Cardiac septum (tissue), 1 donor: ENCODE measurements around the gene FANCB. TPM values are rescaled to one million over a fixed set of nuclear protein-coding genes. Genes with fewer than 3 reads are reported as not detected.

Source experiments
- DNase-seq: peaks from one replicate; pipeline ENCODE4 v3.0.0-alpha.2; 2020; ENCODE audit warnings: low spot score
- intact Hi-C: fragments of 100-400 bp; cut with DNase I; formaldehyde crosslinking; loops from one replicate; pipeline ENCODE4 v1.14.0; 2022
- long read RNA-seq: library from polyadenylated mRNA; unstranded; transcript quantifications from one replicate; pipeline ENCODE4 v2.0.0, GENCODE V29; 2021
- total RNA-seq: library from RNA; stranded (reverse); fragmentation: NEBNext Ultra II Directional; extraction: Animal tissue kit (Norgen Biotek cat#: 25700); gene quantifications from one replicate; pipeline ENCODE4 v1.2.1, GENCODE V29; 2021
- donor health status: DM: no; HTN: no; CAD: no.

The FANCB gene
- total RNA-seq = 0.46 TPM
- long read RNA-seq, partial matches to known transcripts = 0 of 1 reads
- long read RNA-seq, other reads (novel, unspliced or antisense) = 1 of 1 reads

GRCh38 chrX:14872851-14873675 lies at the start of gene FANCB, which contains the start of gene MOSPD2:
Gene FANCB, minus strand, starts transcription at chrX:14873069. Its CDS starts 7,559 bp downstream, at chrX:14865510.
Gene MOSPD2, plus strand, starts transcription at chrX:14873421. Its CDS starts 108 bp downstream, at chrX:14873529.
- DNase-seq = peak; percentile 97
- intact Hi-C loops = no loop called here

DNA sequence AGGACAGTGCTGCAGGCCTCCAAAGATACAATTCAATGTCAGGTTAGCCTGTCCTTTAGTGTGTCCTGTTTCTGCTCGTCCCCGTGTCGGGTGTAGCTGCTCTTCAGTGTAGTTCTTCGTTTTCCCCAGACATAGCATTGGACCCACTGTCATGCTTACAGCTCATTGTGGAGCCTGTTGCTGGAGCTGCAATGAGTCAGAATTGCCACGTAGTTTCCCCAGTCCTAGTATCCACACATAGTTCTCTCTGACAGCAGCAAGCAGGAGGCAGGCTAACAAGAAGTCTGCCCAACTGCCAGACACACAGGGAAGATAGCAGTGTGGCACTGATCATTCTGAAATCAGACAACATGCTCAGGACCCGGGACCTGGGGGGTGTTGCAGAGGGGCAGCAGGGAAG lies 49.6 kb upstream of the FANCB start:
- DNase-seq = no peak
- intact Hi-C loops = no loop called here

DNA sequence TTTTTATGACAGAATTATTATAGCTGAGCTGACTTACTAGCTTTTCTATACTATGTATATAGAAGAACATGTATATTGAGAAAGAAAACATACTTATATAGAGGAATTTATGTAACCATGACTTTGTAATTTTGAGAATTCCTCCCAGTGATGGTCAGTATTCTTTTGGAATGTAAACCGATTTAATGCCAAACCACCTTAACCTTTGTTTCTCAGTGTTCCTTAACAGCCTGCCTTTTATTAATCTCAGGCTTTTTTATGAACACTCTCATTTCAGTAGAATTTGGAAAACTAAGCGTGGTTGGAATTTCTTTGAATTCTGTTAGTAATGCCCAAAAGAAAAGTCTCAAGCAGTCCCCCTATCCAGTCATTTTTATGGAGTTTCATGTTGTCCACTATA lies 47.3 kb upstream of the FANCB start:
- intact Hi-C loops = no loop called here
- DNase-seq = no peak

- intact Hi-C loops = no loop called here
- DNase-seq = no peak
These were observed 46.5 kb upstream of the FANCB start for GRCh38 chrX:14919407-14919806.

GRCh38 chrX:14916017-14916674 lies 43.3 kb upstream of the FANCB start:
- DNase-seq = no peak
- intact Hi-C loops = no loop called here

GRCh38 chrX:14915596-14915995 lies 42.7 kb upstream of the FANCB start:
- intact Hi-C loops = no loop called here
- DNase-seq = no peak

GRCh38 chrX:14913241-14913640 lies 40.4 kb upstream of the FANCB start:
- no peak for DNase-seq

DNA sequence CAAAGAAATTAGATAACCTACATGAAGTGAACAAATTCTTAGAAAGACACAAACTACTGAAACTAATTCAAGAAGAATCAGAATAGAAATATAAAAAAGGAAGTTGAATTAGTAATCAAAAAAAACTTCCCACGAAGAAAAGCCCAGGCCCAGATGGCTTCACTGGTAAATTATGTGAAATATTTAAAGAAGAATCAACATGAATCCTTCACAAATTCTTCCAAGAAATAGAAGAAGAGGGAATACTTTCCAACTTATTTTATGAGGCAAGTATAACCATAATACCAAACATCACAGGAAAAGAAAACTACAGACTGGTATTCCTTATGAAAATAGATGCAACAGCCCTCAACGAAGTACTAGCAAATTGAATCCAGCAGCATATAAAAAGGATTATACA lies 31.0 kb upstream of the FANCB start:
- no peak for DNase-seq
- intact Hi-C loops = no loop called here

More at GRCh38 chrX:14913241-14913640, 40.4 kb upstream of the FANCB start:
- intact Hi-C loops = no loop called here

- no peak for DNase-seq
- intact Hi-C loops = no loop called here
These were observed 29.7 kb upstream of the FANCB start for GRCh38 chrX:14902537-14902936.

DNA sequence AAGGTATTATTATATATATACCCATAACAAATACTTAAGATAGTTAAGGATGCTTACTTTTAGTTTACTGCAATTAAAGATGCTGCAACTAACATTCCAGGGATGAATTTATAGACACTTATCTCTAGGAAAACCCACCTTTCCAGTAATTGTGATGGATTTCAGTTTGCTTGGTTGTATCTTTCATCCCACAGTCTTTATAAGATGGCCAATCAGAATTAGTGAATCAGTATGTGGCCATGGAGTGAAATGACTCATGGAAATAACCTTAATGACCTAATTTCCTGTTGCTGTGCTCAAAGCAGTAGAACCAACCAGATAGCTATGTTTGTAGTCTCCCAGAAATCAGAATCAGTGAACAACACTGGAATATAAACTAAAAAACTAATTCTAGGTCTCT lies 26.7 kb upstream of the FANCB start:
- DNase-seq = no peak
- intact Hi-C loops = no loop called here

DNA sequence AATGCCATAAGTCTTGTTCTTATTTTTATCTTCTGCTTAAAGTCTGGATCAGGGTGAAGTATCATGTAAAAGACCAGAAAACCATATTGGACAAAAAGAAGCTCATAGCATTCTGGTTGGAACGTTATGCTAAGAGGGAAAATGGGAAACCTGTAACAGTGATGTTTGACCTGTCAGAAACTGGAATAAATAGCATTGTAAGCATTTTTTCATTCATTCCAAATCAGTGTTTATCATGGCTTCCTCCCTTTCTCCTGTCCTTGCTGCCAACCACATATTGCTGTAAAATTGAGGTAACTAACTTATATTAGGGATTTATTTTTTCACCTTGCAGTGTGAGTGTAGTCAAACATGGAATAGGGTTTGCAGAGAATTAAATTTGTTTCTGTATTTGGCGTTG lies 24.2 kb upstream of the FANCB start:
- intact Hi-C loops = no loop called here
- no peak for DNase-seq

DNA sequence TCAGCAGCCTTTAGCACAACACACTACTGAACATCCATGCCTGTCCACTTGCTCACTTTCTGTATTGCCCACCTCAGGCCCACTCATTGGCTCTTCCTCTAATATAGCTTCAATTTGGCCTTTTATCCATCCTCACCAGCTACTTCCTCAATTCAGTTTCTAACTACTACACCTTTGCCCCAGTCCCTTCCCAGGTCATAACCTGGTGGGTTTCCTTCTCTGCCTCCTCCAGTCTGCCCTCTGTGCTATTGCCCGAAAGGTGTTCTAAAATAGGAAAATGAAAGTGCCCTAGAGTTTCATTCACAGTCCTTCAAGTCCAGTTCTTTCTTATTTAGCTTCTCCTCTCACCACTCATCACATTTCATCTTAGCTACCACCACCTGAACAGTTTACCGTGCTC lies 23.4 kb upstream of the FANCB start:
- intact Hi-C loops = no loop called here
- no peak for DNase-seq

- intact Hi-C loops = no loop called here
These were observed 13.4 kb upstream of the FANCB start for GRCh38 chrX:14886252-14886651.

DNA sequence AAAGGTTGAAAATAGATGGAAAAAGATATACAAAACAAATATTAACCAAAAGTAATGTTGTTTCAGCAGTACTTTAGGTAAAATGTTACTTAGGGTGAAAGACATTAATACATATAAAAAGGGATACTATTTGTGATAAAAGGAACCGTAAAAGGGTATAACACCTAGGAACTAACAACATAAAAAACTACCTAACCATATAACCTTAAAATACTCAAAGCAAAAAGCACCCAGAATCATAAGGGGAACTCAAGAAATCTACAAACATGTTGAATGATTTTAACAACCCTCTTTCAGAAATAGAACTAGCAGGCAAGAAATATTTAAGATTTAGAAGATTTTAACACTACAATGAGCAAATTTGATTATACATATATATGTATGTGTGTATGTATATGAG lies 11.8 kb upstream of the FANCB start:
- DNase-seq = no peak
- intact Hi-C loops = no loop called here

More at GRCh38 chrX:14886252-14886651, 13.4 kb upstream of the FANCB start:
- DNase-seq = no peak

- DNase-seq = no peak
- intact Hi-C loops = no loop called here
These were observed 11.0 kb upstream of the FANCB start for GRCh38 chrX:14883826-14884225.

GRCh38 chrX:14875624-14876023 lies 2.8 kb upstream of the FANCB start:
- no peak for DNase-seq
- intact Hi-C loops = no loop called here

DNA sequence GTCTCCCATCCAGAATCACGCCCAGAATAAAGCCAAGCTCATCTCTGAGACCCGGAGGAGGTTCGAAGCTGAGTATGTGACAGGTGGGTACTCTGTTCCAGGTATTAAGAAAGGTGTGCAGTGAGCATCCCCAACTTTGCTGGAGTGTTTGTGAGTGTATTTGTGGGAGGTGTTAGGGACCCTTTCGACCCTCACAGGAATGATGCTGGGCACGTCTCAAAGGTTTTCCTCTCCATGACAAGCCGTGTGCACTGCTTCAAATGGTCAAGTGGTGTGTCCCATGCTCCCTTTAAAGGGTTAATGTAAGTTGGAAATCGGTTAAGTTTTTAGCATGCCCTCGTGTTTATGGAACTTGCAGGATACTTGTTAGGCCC lies 794 bp upstream of the FANCB start:
- intact Hi-C loops = no loop called here

GRCh38 chrX:14872355-14872754 lies 514 bp downstream of the FANCB start:
- intact Hi-C loops = no loop called here
- DNase-seq = no peak

More for the DNA sequence above, 794 bp upstream of the FANCB start:
- no peak for DNase-seq

GRCh38 chrX:14871767-14872166 lies 1.1 kb downstream of the FANCB start:
- no peak for DNase-seq
- intact Hi-C loops = no loop called here

DNA sequence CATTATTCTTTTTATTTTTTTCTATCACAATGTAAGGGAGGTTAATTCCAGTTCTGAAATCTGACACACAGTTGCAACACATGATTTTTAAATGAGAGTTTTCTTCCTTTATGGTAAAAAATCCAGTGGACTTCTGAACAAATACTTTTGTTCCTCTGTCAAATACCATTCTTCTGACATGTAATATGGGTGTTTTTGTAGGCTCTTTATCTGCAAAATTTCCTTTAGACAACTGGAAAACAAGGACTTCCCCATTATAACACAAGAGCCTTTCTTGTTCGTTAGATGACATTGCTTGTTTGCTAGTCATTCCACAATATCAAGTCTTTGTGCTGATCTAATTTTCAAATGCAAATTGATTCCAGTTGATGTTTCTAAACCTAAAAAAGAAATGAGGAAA lies 7.7 kb downstream of the FANCB start:
- intact Hi-C loops = no loop called here
- no peak for DNase-seq

- intact Hi-C loops = no loop called here
These were observed 8.2 kb downstream of the FANCB start for GRCh38 chrX:14864631-14865030.

More at GRCh38 chrX:14864631-14865030, 8.2 kb downstream of the FANCB start:
- no peak for DNase-seq
